GM12878 (cell line): ENCODE data around the gene CFAP58. TPM values are rescaled to one million over a fixed set of nuclear protein-coding genes. Genes with fewer than 3 reads are reported as not detected.

Source experiments
- ATAC-seq: fragments of 200-7000 bp; cut with Tn5 transposase; 3 replicates; pipeline ENCODE4 v1.9.1; 2020; ENCODE audit warnings: mild to moderate bottlenecking, moderate library complexity
- BruUV-seq: library from RNA; stranded (reverse); fragments of 400-500 nt; replicated peaks from 2 replicates; lab custom pipeline; 2021; lab: Mats Ljungman, UMichigan
- CTCF ChIA-PET: fragments of 300-600 bp; sonication (Branson Sonifier 250); formaldehyde crosslinking; extraction: SDS; loops from one replicate; lab custom pipeline; 2021; ENCODE audit warnings: inconsistent platforms; lab: Yijun Ruan, JAX
- POLR2A ChIA-PET: fragments of 350-600 bp; formaldehyde crosslinking; extraction: SDS; loops from one replicate; lab custom pipeline; 2021; ENCODE audit warnings: inconsistent platforms; lab: Charles Lee
- RAD21 ChIA-PET: fragments of 300-600 bp; sonication (Branson Sonifier 250); formaldehyde crosslinking; loops from one replicate; lab custom pipeline; 2023; ENCODE audit warnings: antibody characterized with exemption; ENCODE audit not compliant: unreplicated experiment; lab: Charles Lee
- SMC1A ChIA-PET: fragments of 300-600 bp; sonication (Branson Sonifier 250); formaldehyde crosslinking; loops from one replicate; lab custom pipeline; 2023; ENCODE audit not compliant: unreplicated experiment, uncharacterized antibody; lab: Charles Lee
- DNase-seq: peaks from one replicate; pipeline ENCODE4 v3.0.0-alpha.2; 2011; ENCODE audit warnings: low read depth, low spot score
- FAIRE-seq: peaks from 3 replicates; lab custom pipeline; 2011; peaks lifted over from hg19 to GRCh38; lab: Jason Lieb, UNC
- H2AFZ ChIP-seq: 2 replicates; pipeline ENCODE4 v1.6.0; 2011; ENCODE audit warnings: low read depth, low read length, control low read depth; ENCODE audit not compliant: control insufficient read depth
- H3K27ac ChIP-seq: 2 replicates; pipeline ENCODE4 v1.5.1; 2011; ENCODE audit warnings: control low read depth; ENCODE audit not compliant: control insufficient read depth, insufficient read depth
- H3K27me3 ChIP-seq, 2 experiments: replicated peaks in 1 of 2; 2 replicates each; pipeline versions ENCODE4 v1.6.0 to v1.6.1; 2011; ENCODE audit warnings: low read length in 1 of 2; ENCODE audit not compliant: control insufficient read depth in 2 of 2, insufficient read depth in 2 of 2
- H3K36me3 ChIP-seq, 2 experiments: 2 replicates each; pipeline ENCODE4 v1.5.1; 2011; ENCODE audit warnings: low read length in 1 of 2; ENCODE audit not compliant: control insufficient read depth in 2 of 2, insufficient read depth in 2 of 2
- H3K4me1 ChIP-seq: 2 replicates; pipeline ENCODE4 v1.6.1; 2011; ENCODE audit warnings: mild to moderate bottlenecking, low read length, moderate library complexity, mixed read lengths; ENCODE audit not compliant: control insufficient read depth, insufficient read depth
- H3K4me2 ChIP-seq: 2 replicates; pipeline ENCODE4 v1.6.0; 2011; ENCODE audit warnings: control low read depth; ENCODE audit not compliant: control insufficient read depth, insufficient read depth
- H3K4me3 ChIP-seq: fragments of 200-600 bp; sonication (generic); 2 replicates; pipeline ENCODE4 v1.5.1; 2016
- H3K79me2 ChIP-seq: 2 replicates; pipeline ENCODE4 v1.6.0; 2011; ENCODE audit warnings: low read length; ENCODE audit not compliant: control insufficient read depth, insufficient read depth
- H3K9ac ChIP-seq: 2 replicates; pipeline ENCODE4 v1.8.0; 2011; ENCODE audit warnings: low read length, control low read depth, mixed read lengths; ENCODE audit not compliant: control insufficient read depth, insufficient read depth
- H3K9me3 ChIP-seq: replicated peaks from 3 replicates; pipeline ENCODE4 v1.5.1; 2011; ENCODE audit warnings: mild to moderate bottlenecking, low read length; ENCODE audit not compliant: control insufficient read depth, insufficient read depth
- H4K20me1 ChIP-seq: 2 replicates; pipeline ENCODE4 v1.6.0; 2011; ENCODE audit not compliant: control insufficient read depth, insufficient read depth
- ESRRA ChIP-seq: IDR thresholded peaks from 2 replicates; pipeline ENCODE4 v1.6.1; 2012; ENCODE audit warnings: mild to moderate bottlenecking, low read length, improper control_type of control experiment
- MEF2B ChIP-seq: fragments of 450-650 bp; IDR thresholded peaks from 2 replicates; pipeline ENCODE4 v1.6.1; 2018; ENCODE audit warnings: mild to moderate bottlenecking, moderate library complexity; ENCODE audit not compliant: partially characterized antibody, poor library complexity, severe bottlenecking
- MTA3 ChIP-seq: IDR thresholded peaks from 2 replicates; pipeline ENCODE4 v1.6.1; 2012; ENCODE audit warnings: low read length, inconsistent platforms, borderline replicate concordance
- WGBS: methylation state at CpG from one replicate; pipeline ENCODE4 v1.1.6; 2016; ENCODE audit warnings: low lambda C conversion rate; ENCODE audit not compliant: insufficient replicate concordance, insufficient coverage; ENCODE audit errors: missing lambda C conversion rate; 5-methylcytosine and 5-hydroxymethylcytosine counted together
- in situ Hi-C: fragments of 300-500 bp; cut with MboI; formaldehyde crosslinking; loops from 9 replicates; pipeline ENCODE4 v1.14.3; 2018; ENCODE audit warnings: mixed read lengths
- intact Hi-C: fragments of 100-400 bp; cut with micrococcal nuclease; formaldehyde crosslinking; loops from one replicate; pipeline ENCODE4 v1.14.2; 2022; ENCODE audit not compliant: unreplicated experiment
- polyA plus RNA-seq, 11 experiments: library from polyadenylated mRNA; depleted of rRNA in 4 of 11; unstranded in 6 of 11; stranded (reverse) in 5 of 11; fragments of >200 nt; fragmentation: Nextera tagmentation in 4 of 11; fragmentation: Illumina TruSeq in 1 of 11; extraction: Ambion mirVana in 4 of 11; extraction: Trizol in 1 of 11; gene quantifications; 1 replicate in 1 of 11; 2 replicates in 10 of 11; pipeline versions ENCODE4 v1.2.1 to v1.2.3, GENCODE V29; 2011 to 2016; ENCODE audit warnings: inconsistent platforms in 2 of 11, missing spikeins in 2 of 11, low read depth in 1 of 11
- total RNA-seq, 4 experiments: library from RNA; depleted of rRNA in 3 of 4; stranded (reverse); fragments of >200 nt in 3 of 4; fragmentation: Illumina TruSeq in 1 of 4; extraction: Trizol in 1 of 4; gene quantifications; 2 replicates each; pipeline versions ENCODE4 v1.2.1 to v1.2.3, GENCODE V29; 2013 to 2021

CFAP58 gene
- total and polyA plus RNA-seq, 10 of the 15 experiments (the other 5 are each of a cell fraction or from before 2014, with no cell fraction given): 0.03 to 0.35 (median 0.21) TPM

- no TSS peak for BruUV-seq
- Histone ChIP-seq H3K79me2 (peaks cover 46% of the 10 kb centered on the region), H3K9me3 (no peaks in the 10 kb centered on the region), H3K4me2 (no peak overlapping the region), H3K4me1 (peaks cover 33% of the 10 kb centered on the region), H3K27ac (no peak overlapping the region), H3K4me3 (no peak overlapping the region), H3K9ac (no peak overlapping the region), H3K36me3 (peaks cover 0 to 7% of the 10 kb centered on the region in 2 experiments; a peak in 2 of 4 replicates)
- DNase-seq: no peak
- POLR2A ChIA-PET: interaction anchor here (1.7 kb wide), 1 partner anchor 10 kb away, joined by 6 read pairs; the partner anchor contains the start of gene ITPRIP
- in situ Hi-C loops: no loop called here
- no peak for FAIRE-seq
- RAD21 ChIA-PET: no interaction called here
- no peak for TF ChIP-seq MTA3
- no peak for TF ChIP-seq ESRRA
- TF ChIP-seq MEF2B: no peak
- TF ChIP-seq, all 136 proteins: peak for 0
- intact Hi-C loops: no loop called here
- ChIA-PET CTCF (interaction anchor here (1.0 to 1.3 kb wide), 3 partner anchors 11 to 35 kb away, joined by 3 to 6 read pairs (median 3); no protein-coding TSS in a partner anchor), SMC1A (interaction anchor here (1.4 kb wide), 1 partner anchor 10 kb away, joined by 5 read pairs; no protein-coding TSS in a partner anchor)
- ATAC-seq: no peak
- Histone ChIP-seq H4K20me1 (peaks cover 16% of the 10 kb centered on the region; the same call in 1 of the 2 replicates), H2AFZ (no peak overlapping the region), H3K27me3 (no peaks in the 10 kb centered on the region)
- 88% methylated on average over 8 of the region's 9 CpGs for WGBS
Measured at GRCh38 chr10:104326991-104327610, 26.5 kb upstream of the CFAP58 start.
